GF-D8 (cell line): Measurements from ENCODE around the gene LY6G6D.

ENCODE experiments used
- DNase-seq: peaks from one replicate; lab custom pipeline; 2025; lab: John Stamatoyannopoulos, UW

Gene LY6G6D

GRCh38 chr6:31736768-31737314 lies 21.7 kb downstream of the LY6G6D start:
- DNase-seq: peak; percentile 30

GRCh38 chr6:31737315-31737990 lies 22.3 kb downstream of the LY6G6D start:
- peak; percentile 84 for DNase-seq

- peak; percentile 97 for DNase-seq
Measured at GRCh38 chr6:31737991-31738979, 23.1 kb downstream of the LY6G6D start.

GRCh38 chr6:31739639-31740396 lies 24.7 kb downstream of the LY6G6D start, which contains the start of gene MSH5:
Gene MSH5, plus strand, starts transcription at chr6:31740005. Its CDS starts 462 bp downstream, at chr6:31740467.
- DNase-seq: peak; percentile 99

GRCh38 chr6:31740397-31741223 lies 25.5 kb downstream of the LY6G6D start:
- peak; percentile 34 for DNase-seq

GRCh38 chr6:31741815-31742214 lies 26.7 kb downstream of the LY6G6D start:
- no peak for DNase-seq

- DNase-seq: no peak
Measured at GRCh38 chr6:31742894-31743293, 27.7 kb downstream of the LY6G6D start.

- DNase-seq: no peak
Measured at GRCh38 chr6:31744422-31744821, 29.3 kb downstream of the LY6G6D start.

- DNase-seq: no peak
Measured at GRCh38 chr6:31749301-31750036, 34.3 kb downstream of the LY6G6D start.

GRCh38 chr6:31750411-31751022 lies 35.4 kb downstream of the LY6G6D start:
- DNase-seq: no peak

- DNase-seq: no peak
Measured at GRCh38 chr6:31752739-31753319, 37.7 kb downstream of the LY6G6D start.

- no peak for DNase-seq
Measured at GRCh38 chr6:31758281-31758680, 43.1 kb downstream of the LY6G6D start.

GRCh38 chr6:31760790-31761189 lies 45.6 kb downstream of the LY6G6D start:
- DNase-seq: no peak

- DNase-seq: no peak
Measured at GRCh38 chr6:31761343-31761742, 46.2 kb downstream of the LY6G6D start.

- no peak for DNase-seq
Measured at GRCh38 chr6:31762356-31762755, 47.2 kb downstream of the LY6G6D start, which contains the start of gene SAPCD1. Gene SAPCD1, plus strand, starts transcription at chr6:31762656. Its CDS starts 399 bp downstream, at chr6:31763055.

GRCh38 chr6:31762878-31763618 lies 47.9 kb downstream of the LY6G6D start:
- no peak for DNase-seq

- DNase-seq: no peak
Measured at GRCh38 chr6:31763619-31763940, 48.4 kb downstream of the LY6G6D start.

- no peak for DNase-seq
Measured at GRCh38 chr6:31764198-31764597, 49.0 kb downstream of the LY6G6D start.

GRCh38 chr6:31765559-31765909 lies 50.4 kb downstream of the LY6G6D start:
- DNase-seq: no peak
